ENCODE measurements around the gene TAMALIN.

DNA sequence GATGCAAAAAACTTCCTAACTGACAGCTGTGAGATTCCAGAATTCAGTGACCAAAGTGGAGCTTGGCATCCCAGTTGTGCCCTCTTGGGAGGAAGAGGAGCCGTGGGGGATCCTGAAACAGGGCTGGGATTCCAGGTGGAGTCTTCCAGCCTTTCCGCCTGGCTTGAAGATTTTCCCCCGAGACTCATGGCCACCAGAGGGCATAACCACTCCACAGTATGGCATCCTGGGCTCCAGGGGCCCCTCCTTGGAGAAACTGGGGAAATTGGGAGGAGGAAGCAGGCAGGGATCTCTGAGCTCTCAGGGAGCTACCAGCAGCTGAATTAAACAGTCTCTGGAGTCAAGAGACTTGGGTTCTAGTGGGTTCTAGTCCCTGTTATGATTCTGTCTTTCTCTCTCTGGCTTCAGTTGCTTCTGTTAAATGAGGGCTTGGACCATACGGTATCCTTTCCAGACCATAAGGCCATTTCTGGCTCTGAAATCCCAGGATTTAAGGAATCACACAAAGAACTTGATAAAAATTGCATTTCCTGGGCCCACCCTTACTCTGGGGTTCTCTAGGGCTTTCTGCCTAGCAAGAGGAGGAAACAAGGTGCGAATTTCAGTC lies 2.6 kb upstream of the TAMALIN start:
- TF ChIP-seq, protein P1, sequence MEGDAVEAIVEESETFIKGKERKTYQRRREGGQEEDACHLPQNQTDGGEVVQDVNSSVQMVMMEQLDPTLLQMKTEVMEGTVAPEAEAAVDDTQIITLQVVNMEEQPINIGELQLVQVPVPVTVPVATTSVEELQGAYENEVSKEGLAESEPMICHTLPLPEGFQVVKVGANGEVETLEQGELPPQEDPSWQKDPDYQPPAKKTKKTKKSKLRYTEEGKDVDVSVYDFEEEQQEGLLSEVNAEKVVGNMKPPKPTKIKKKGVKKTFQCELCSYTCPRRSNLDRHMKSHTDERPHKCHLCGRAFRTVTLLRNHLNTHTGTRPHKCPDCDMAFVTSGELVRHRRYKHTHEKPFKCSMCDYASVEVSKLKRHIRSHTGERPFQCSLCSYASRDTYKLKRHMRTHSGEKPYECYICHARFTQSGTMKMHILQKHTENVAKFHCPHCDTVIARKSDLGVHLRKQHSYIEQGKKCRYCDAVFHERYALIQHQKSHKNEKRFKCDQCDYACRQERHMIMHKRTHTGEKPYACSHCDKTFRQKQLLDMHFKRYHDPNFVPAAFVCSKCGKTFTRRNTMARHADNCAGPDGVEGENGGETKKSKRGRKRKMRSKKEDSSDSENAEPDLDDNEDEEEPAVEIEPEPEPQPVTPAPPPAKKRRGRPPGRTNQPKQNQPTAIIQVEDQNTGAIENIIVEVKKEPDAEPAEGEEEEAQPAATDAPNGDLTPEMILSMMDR (IDR thresholded peaks at IDR 0.05; ENCODE audit: insufficient read depth, low read length) = peak; percentile 29
- TF ChIP-seq GABPA (IDR thresholded peaks at IDR 0.05; ENCODE audit: low read depth) (no peak), POLR2AphosphoS5 (IDR thresholded peaks at IDR 0.05; ENCODE audit: low read depth) (no peak), SPI1 (IDR thresholded peaks at IDR 0.05; ENCODE audit: borderline replicate concordance, low read depth) (no peak)
- TF ChIP-seq, protein P2, sequence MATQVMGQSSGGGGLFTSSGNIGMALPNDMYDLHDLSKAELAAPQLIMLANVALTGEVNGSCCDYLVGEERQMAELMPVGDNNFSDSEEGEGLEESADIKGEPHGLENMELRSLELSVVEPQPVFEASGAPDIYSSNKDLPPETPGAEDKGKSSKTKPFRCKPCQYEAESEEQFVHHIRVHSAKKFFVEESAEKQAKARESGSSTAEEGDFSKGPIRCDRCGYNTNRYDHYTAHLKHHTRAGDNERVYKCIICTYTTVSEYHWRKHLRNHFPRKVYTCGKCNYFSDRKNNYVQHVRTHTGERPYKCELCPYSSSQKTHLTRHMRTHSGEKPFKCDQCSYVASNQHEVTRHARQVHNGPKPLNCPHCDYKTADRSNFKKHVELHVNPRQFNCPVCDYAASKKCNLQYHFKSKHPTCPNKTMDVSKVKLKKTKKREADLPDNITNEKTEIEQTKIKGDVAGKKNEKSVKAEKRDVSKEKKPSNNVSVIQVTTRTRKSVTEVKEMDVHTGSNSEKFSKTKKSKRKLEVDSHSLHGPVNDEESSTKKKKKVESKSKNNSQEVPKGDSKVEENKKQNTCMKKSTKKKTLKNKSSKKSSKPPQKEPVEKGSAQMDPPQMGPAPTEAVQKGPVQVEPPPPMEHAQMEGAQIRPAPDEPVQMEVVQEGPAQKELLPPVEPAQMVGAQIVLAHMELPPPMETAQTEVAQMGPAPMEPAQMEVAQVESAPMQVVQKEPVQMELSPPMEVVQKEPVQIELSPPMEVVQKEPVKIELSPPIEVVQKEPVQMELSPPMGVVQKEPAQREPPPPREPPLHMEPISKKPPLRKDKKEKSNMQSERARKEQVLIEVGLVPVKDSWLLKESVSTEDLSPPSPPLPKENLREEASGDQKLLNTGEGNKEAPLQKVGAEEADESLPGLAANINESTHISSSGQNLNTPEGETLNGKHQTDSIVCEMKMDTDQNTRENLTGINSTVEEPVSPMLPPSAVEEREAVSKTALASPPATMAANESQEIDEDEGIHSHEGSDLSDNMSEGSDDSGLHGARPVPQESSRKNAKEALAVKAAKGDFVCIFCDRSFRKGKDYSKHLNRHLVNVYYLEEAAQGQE (IDR thresholded peaks at IDR 0.05; ENCODE audit: insufficient replicate concordance, low read depth) = no peak

All from HL-60 (cell line).